Right cardiac atrium (tissue), 5 donors: ENCODE measurements around the gene TMEM115. TPM values are rescaled to one million over a fixed set of nuclear protein-coding genes. Genes with fewer than 3 reads are reported as not detected.

Experiments
- ATAC-seq, 2 donors: fragments of 200-7000 bp; cut with Tn5 transposase; one replicate each; pipeline versions ENCODE4 v1.8.0 to v1.9.1; 2020; ENCODE audit warnings: moderate library complexity in 2 of 2, mild to moderate bottlenecking in 1 of 2
- DNase-seq, 3 donors: peaks; one replicate each; pipeline ENCODE4 v3.0.0-alpha.2; 2020
- H3K27ac ChIP-seq: one replicate; pipeline ENCODE4 v1.5.1; 2013; ENCODE audit warnings: mild to moderate bottlenecking, low read length, control low read depth, moderate library complexity
- H3K27me3 ChIP-seq: one replicate; pipeline ENCODE4 v1.6.1; 2013; ENCODE audit not compliant: control insufficient read depth, insufficient read depth
- H3K4me1 ChIP-seq: one replicate; pipeline ENCODE4 v1.6.1; 2013; ENCODE audit warnings: low read length; ENCODE audit not compliant: control insufficient read depth, insufficient read depth
- H3K4me3 ChIP-seq: one replicate; pipeline ENCODE4 v1.5.1; 2013; ENCODE audit warnings: low read length, control low read depth
- H3K9me3 ChIP-seq: one replicate; pipeline ENCODE4 v1.6.1; 2013; ENCODE audit warnings: low read length; ENCODE audit not compliant: control insufficient read depth
- WGBS: extraction: QIAGEN DNeasy Blood & Tissue Kit; methylation state at CpG from one replicate; pipeline ENCODE4 v1.1.7; 2013; 5-methylcytosine and 5-hydroxymethylcytosine counted together
- intact Hi-C, 4 donors: fragments of 100-400 bp; cut with DNase I; formaldehyde crosslinking; loops; one replicate each; pipeline versions ENCODE4 v1.11.0 to v1.14.0; 2022 to 2023
- polyA plus RNA-seq: library from polyadenylated mRNA; stranded (reverse); fragments of 200-250 nt; gene quantifications from one replicate; pipeline ENCODE4 v1.2.3, GENCODE V29; 2013
- total RNA-seq, 4 donors: library from RNA; stranded (reverse); fragmentation: NEBNext Ultra II Directional; extraction: Animal tissue kit (Norgen Biotek cat#: 25700); gene quantifications; one replicate each; pipeline ENCODE4 v1.2.1, GENCODE V29; 2021
- donor health status: healthy with polysubstance abuse.
- donor health status: DM: no; HTN: yes; CAD: no.
- donor health status: DM: no; HTN: no; CAD: no.
- donor health status: DM: no; HTN: yes; CAD: no; lungs with severe emphysema.
- donor health status: DM: yes; HTN: yes; CAD: no.

The TMEM115 gene
- total and polyA plus RNA-seq, 5 donors: 28.7 to 33.3 (median 32.5) TPM

DNA sequence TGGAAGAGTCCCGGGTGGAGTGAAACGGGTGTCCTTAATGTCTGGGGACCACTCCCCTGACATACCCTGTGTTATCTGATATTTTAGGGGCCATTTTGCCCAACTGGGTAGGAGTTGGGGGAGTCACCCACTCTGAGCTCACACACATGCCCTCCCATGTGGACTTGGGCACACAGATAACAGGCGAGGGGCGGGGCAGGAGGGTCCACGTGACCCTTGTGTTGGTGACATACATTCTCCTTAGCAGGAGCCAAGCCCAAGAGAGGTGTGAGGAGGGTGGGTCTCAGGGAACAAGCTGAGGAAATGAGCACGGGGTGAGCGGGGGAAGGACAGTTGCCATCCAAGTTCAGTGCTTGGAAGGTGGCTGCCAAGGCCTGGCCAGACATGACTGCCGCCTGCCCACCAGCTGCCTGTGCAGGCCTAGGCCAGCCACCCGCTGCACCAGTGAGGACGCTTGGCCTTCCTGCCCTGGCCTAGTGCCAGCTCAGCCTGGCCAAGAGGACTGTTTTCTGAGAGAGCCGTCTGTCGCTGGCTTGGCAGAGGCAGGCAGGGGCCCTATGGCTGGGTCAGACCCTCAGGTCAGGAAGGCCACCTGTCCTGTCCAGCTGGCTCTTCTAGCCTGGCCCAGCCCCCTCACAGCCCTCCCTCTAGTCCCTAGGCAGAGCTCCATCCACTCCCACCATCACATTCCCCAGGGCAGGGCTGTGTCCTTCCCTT lies 31.3 kb upstream of the TMEM115 start:
- WGBS: 53% methylated on average over 12 of the region's 12 CpGs
- Histone ChIP-seq H3K4me1 (peaks cover 11% of the 10 kb centered on the region), H3K9me3 (no peaks in the 10 kb centered on the region), H3K27ac (peak overlapping the region; percentile 43), H3K27me3 (no peaks in the 10 kb centered on the region), H3K4me3 (no peak overlapping the region)
- intact Hi-C loops: no loop called here
- peak; percentile 67 to 91 (median 89) for DNase-seq
- ATAC-seq: peak; percentile 61 to 77

DNA sequence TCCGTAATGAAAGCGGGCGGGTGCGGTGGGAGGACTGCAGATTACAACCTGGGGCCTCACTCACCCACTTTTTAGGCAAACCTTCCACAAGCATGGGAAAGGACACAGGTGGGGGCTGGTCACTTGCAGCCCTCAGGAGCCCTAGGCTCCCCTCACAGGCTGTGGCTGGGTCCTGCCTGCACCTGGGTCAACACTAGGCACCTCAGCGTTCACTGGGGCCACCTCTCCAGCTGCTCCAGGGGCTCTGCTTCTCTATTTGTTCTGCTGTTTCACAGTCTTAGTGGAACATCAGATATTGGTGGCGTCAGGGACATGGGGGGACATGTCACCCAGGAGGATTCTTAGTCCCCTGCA lies 30.1 kb upstream of the TMEM115 start:
- DNase-seq (no peak), ATAC-seq (no peak)
- Histone ChIP-seq H3K27me3 (no peaks in the 10 kb centered on the region), H3K27ac (no peak overlapping the region), H3K9me3 (no peaks in the 10 kb centered on the region), H3K4me1 (peaks cover 7% of the 10 kb centered on the region), H3K4me3 (no peak overlapping the region)
- intact Hi-C loops: no loop called here
- WGBS: 92% methylated on average over 6 of the region's 6 CpGs

DNA sequence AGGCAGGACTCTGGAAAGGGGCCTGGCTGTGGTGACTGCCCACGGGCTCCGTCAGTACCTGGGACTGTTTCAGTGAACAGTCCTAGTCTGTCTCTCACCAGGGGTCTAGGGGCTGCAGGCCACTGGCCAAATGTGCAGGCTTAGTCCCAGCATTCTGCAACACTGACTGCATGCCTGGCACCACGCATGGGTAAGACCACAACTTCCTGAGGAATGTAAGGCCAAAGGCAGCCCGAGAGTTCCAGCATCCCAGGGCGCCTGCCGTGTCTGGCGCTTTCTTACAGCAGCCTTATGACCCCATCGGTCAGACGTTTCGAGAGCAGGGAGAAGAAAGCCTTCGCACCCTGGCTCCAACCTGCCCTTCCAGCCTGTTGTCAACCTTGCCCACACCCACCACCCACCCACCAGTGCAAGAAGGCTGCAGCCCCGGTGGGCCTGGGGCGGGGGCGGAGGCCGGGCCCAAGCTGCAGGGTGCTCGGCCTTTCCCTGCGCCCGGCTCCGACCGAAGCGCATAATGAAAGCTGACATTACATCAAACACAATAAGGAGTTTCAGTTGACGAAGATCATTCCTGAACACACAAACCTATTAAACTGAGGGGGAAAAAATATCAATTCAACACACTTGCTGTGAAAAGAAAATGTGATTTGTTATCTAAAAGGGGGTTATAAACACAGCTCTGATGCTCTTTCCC lies 29.5 kb upstream of the TMEM115 start:
- intact Hi-C loops: no loop called here
- no peaks in the 10 kb centered on the region for H3K27me3 ChIP-seq
- H3K9me3 ChIP-seq: no peaks in the 10 kb centered on the region
- WGBS: 82% methylated on average over 22 of the region's 22 CpGs
- no peak for DNase-seq
- H3K27ac ChIP-seq: no peak overlapping the region
- no peak overlapping the region for H3K4me3 ChIP-seq
- peaks cover 7% of the 10 kb centered on the region for H3K4me1 ChIP-seq
- ATAC-seq: no peak

DNA sequence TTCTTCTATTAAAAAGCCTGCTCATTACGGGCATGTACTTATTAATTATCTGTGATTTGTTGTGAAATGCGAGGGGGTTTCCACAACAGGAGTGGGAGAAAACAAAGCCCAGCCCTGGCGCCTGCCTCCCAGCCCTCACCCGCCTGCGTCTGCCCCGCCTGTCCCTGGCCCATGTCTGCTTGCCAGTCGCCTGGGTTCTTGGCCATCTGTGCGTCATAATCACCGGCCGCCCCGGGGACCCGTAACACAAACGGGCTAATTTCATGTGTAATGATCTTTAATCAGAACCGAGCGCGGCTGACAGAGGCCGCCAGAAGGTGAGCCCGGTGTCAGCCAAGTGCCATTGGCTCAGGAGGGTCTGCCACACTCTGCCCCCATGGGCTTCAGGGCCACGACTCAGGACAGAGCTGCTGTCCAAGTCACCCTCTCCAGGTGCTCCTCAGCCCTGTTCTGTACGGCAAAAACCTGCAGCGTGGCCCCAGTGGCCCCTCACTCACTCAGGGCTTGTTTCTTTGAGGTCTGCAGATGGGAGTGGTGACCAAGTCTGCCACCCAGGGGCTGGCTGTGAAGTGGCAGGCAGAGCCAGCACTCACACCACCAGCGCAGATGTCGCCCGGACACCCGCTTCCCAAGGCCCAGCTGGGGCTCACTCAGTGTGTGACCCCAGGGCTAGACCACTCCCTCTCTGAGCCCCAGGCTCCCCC lies 28.8 kb upstream of the TMEM115 start:
- DNase-seq (no peak), ATAC-seq (no peak)
- H3K4me1 ChIP-seq: peaks cover 7% of the 10 kb centered on the region
- no peaks in the 10 kb centered on the region for H3K27me3 ChIP-seq
- no peaks in the 10 kb centered on the region for H3K9me3 ChIP-seq
- H3K27ac ChIP-seq: no peak overlapping the region
- H3K4me3 ChIP-seq: no peak overlapping the region
- WGBS: 75% methylated on average over 25 of the region's 25 CpGs
- intact Hi-C loops: no loop called here

DNA sequence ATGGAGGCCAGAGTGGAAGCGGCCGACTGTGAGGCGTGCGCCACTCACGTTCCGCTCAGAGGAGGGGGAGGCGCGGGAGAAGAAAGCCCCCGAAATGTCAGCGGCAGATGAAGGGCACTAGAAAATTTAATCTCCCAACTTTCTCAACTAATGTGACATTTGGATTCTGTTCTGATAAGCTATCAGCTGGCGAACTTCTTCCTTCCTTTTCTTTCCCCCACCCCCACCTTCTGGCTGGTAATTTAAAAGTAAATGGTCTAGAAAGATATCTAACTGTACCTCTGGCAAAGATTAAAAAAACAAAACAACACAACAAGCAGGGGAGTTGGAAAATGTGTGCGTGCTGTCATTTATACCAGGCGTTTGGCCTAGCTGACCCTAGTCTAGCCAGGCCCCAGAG lies 26.4 kb upstream of the TMEM115 start:
- no peak overlapping the region for H3K4me3 ChIP-seq
- 57% methylated on average over 13 of the region's 13 CpGs for WGBS
- H3K27me3 ChIP-seq: no peaks in the 10 kb centered on the region
- H3K9me3 ChIP-seq: no peaks in the 10 kb centered on the region
- no peak overlapping the region for H3K27ac ChIP-seq
- intact Hi-C loops: no loop called here
- peaks cover under 1% of the 10 kb centered on the region for H3K4me1 ChIP-seq
- no peak for DNase-seq
- no peak for ATAC-seq

DNA sequence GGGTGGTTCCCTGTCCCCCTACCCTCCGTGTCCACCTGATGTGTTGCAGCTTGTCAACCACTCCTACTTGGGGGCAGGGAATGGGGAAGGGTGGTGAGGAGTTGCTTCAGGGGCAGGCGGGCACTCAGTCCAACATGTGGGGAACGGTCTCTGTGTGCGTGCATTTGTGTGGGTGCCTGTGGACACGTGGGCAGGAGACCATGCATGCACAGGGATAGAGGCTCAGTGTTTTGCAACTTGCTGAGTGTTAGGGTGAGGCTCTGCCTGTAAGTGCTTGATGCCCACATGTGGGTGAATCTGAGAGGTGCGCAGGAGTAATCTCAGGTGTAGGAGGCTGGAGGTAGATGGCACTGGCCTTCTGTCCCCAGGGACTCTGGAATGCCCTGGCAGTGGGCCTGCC lies 24.4 kb upstream of the TMEM115 start:
- DNase-seq (no peak), ATAC-seq (no peak)
- no peaks in the 10 kb centered on the region for H3K4me1 ChIP-seq
- H3K4me3 ChIP-seq: no peak overlapping the region
- no peaks in the 10 kb centered on the region for H3K9me3 ChIP-seq
- intact Hi-C loops: no loop called here
- no peak overlapping the region for H3K27ac ChIP-seq
- H3K27me3 ChIP-seq: no peaks in the 10 kb centered on the region
- WGBS: 84% methylated on average over 6 of the region's 6 CpGs

DNA sequence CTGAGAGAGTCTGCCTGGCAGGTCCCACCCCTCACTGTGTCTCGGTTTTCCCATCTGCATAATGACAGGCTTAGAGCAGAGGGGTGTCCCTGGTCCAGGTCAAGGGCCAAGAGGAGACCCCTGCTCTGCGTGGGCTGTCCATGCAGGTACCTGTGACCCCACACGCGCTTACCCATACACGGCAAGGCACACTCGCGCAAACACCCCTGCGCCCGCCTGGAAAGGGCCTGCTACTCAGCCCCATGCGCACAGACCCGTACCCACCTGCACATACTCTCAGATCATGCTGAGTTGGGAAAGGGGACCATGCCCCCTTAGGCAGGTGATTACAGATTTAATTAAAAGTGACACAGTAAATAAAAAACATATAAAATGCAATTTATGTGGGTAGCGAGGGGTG lies 23.4 kb upstream of the TMEM115 start:
- no peak overlapping the region for H3K27ac ChIP-seq
- DNase-seq: no peak
- H3K9me3 ChIP-seq: no peaks in the 10 kb centered on the region
- intact Hi-C loops: no loop called here
- H3K4me1 ChIP-seq: no peaks in the 10 kb centered on the region
- H3K27me3 ChIP-seq: no peaks in the 10 kb centered on the region
- WGBS: 89% methylated on average over 12 of the region's 12 CpGs
- no peak overlapping the region for H3K4me3 ChIP-seq
- no peak for ATAC-seq

DNA sequence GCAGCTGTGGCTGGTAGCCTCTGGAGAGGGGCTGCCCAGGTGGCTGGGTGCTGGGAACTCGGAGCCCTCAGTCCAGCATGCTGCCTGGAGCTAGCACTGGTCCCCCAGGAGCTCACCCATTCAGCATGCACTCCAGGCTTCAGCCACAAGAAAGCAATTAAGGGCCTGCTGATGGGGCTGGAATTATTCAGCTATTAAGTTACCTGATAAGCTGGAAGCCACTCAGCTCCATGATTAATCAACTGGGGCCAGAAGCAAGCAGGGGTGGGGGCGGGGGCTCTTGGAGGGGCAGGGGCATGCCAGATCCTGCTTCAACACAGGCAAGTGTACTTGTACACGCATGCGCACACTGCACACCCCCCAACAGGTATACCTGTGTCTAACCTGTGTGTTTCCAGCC lies 22.1 kb upstream of the TMEM115 start:
- Histone ChIP-seq H3K27ac (no peak overlapping the region), H3K27me3 (no peaks in the 10 kb centered on the region), H3K4me1 (no peaks in the 10 kb centered on the region), H3K9me3 (no peaks in the 10 kb centered on the region), H3K4me3 (no peak overlapping the region)
- 88% methylated on average over 4 of the region's 4 CpGs for WGBS
- intact Hi-C loops: no loop called here
- ATAC-seq (no peak), DNase-seq (no peak)

DNA sequence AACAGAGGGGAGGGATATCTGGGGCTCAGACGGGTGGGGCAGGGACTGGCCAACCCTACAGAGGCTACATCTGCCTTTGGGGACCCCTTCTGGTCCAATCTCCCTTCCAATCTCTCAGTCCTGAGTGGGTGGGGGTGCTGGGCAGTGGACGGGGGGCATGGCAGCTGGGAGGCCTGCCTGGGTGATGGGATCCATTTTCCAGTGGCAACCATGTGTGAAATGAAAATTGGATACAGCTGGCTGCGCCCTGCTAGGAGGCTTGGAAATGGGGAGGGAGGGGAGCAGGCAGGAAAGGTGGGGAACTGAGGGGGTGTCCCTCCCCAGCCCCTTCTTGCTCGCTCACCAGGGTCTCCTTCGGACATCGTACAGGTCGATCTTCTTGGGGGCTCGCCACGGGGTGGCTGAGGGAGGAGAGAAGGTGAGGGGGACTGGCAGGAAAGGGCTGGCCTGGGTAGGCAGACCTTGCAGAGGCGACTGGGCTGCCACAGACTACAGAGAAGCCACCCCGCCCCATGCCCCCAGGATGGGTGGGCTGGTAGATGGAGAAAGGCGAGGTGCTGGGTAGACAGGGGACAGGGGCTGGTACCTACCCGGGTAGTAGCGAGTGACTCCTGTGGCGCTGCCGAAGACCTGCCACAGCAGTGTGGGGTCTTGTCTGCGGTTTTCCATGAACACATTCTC lies 21.2 kb upstream of the TMEM115 start:
- DNase-seq (no peak), ATAC-seq (no peak)
- Histone ChIP-seq H3K27me3 (no peaks in the 10 kb centered on the region), H3K9me3 (no peaks in the 10 kb centered on the region), H3K4me3 (no peak overlapping the region), H3K27ac (no peak overlapping the region), H3K4me1 (no peaks in the 10 kb centered on the region)
- WGBS: 89% methylated on average over 17 of the region's 17 CpGs
- intact Hi-C loops: no loop called here

DNA sequence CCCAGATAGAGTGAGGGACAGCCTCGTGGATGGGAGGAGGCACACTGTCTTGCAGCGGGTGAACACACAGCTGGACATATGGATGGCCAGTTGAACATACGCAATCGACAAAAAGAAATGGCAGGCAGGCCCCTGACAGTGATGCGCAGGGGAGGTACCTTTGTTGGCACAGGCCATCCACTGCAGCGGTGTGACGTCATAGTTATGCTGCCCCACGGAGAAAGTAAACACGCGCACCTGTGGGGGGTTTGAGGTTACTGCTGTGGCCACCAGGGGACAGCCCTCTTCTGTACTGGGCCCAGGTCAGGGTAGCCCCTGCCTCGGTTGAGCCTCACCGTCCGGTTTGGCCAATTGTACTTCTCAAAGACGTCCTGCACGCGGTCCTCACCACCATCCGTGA lies 19.4 kb upstream of the TMEM115 start:
- H3K9me3 ChIP-seq: no peaks in the 10 kb centered on the region
- DNase-seq (no peak), ATAC-seq (no peak)
- H3K27me3 ChIP-seq: no peaks in the 10 kb centered on the region
- no peaks in the 10 kb centered on the region for H3K4me1 ChIP-seq
- WGBS: 87% methylated on average over 17 of the region's 17 CpGs
- H3K27ac ChIP-seq: no peak overlapping the region
- intact Hi-C loops: no loop called here
- H3K4me3 ChIP-seq: no peak overlapping the region

DNA sequence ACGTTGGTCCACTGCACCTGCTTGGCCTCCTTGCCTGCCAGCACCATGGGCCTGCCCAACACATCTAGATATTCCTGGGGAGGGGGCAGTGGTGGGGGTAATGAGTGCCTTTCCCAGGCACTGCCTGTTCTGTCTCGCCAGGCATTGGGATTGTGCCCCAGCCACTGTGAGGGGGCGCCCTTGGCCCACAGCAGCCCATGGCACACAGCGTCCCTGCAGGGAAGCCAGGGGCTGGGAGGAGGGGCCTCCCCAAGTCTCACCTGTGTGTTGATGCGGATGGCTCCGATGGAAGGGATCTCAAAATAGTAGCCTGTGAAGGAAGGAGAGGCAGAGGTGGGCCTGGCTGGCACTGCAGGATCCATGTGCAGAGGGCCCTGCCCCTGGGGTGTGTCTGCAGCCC lies 18.7 kb upstream of the TMEM115 start:
- ATAC-seq (no peak), DNase-seq (no peak)
- no peak overlapping the region for H3K27ac ChIP-seq
- no peaks in the 10 kb centered on the region for H3K4me1 ChIP-seq
- H3K27me3 ChIP-seq: no peaks in the 10 kb centered on the region
- 82% methylated on average over 6 of the region's 6 CpGs for WGBS
- intact Hi-C loops: no loop called here
- no peak overlapping the region for H3K4me3 ChIP-seq
- H3K9me3 ChIP-seq: no peaks in the 10 kb centered on the region
